OCI-LY1 (cell line): Measurements from ENCODE around the gene RTL10.

Source experiments
- H2AFZ ChIP-seq: fragments of 200-600 bp; sonication (generic), shearing (Covaris generic); 2 replicates; pipeline ENCODE4 v1.6.0; 2014; ENCODE audit warnings: antibody characterized with exemption, mild to moderate bottlenecking, low read length
- H3F3A ChIP-seq: fragments of 200-600 bp; sonication (generic), shearing (Covaris generic); 2 replicates; pipeline ENCODE4 v1.6.0; 2014; ENCODE audit warnings: mild to moderate bottlenecking, antibody characterized with exemption, low read length, moderate library complexity; ENCODE audit not compliant: insufficient read depth
- H3K27ac ChIP-seq: fragments of 200-600 bp; sonication (generic); 2 replicates; pipeline ENCODE4 v1.5.1; 2014; ENCODE audit warnings: low read length, mixed run types, mild to moderate bottlenecking, low read depth; ENCODE audit not compliant: poor library complexity, severe bottlenecking
- H3K27me3 ChIP-seq: fragments of 200-600 bp; sonication (generic); 2 replicates; pipeline ENCODE4 v1.6.0; 2014; ENCODE audit warnings: antibody characterized with exemption, mild to moderate bottlenecking, low read length, moderate library complexity; ENCODE audit not compliant: insufficient read depth
- H3K36me3 ChIP-seq: fragments of 200-600 bp; sonication (generic); 2 replicates; pipeline ENCODE4 v1.6.1; 2014; ENCODE audit warnings: mild to moderate bottlenecking, antibody characterized with exemption, low read length, moderate library complexity, mixed read lengths; ENCODE audit not compliant: insufficient read depth
- H3K4me1 ChIP-seq: fragments of 200-600 bp; sonication (generic); 2 replicates; pipeline ENCODE4 v1.5.1; 2014; ENCODE audit warnings: mild to moderate bottlenecking, low read length, moderate library complexity; ENCODE audit not compliant: insufficient read depth, severe bottlenecking
- H3K4me2 ChIP-seq: fragments of 200-600 bp; sonication (generic), shearing (Covaris generic); 2 replicates; pipeline ENCODE4 v1.6.1; 2014; ENCODE audit warnings: low read length
- H3K4me3 ChIP-seq: fragments of 200-600 bp; sonication (generic); 2 replicates; pipeline ENCODE4 v1.5.1; 2014; ENCODE audit warnings: low read length, low read depth, mild to moderate bottlenecking, mixed read lengths; ENCODE audit not compliant: poor library complexity, severe bottlenecking
- H3K79me2 ChIP-seq: fragments of 200-600 bp; shearing (Covaris generic); 2 replicates; pipeline ENCODE4 v1.6.1; 2016; ENCODE audit warnings: mixed run types, low read length, mixed read lengths; ENCODE audit not compliant: insufficient read depth
- H3K9ac ChIP-seq: fragments of 200-600 bp; sonication (generic), shearing (Covaris generic); 2 replicates; pipeline ENCODE4 v1.6.1; 2014; ENCODE audit warnings: mild to moderate bottlenecking, low read length, mixed read lengths
- H3K9me2 ChIP-seq: fragments of 200-600 bp; sonication (generic), shearing (Covaris generic); 2 replicates; pipeline ENCODE4 v1.6.1; 2014; ENCODE audit warnings: low read depth, mild to moderate bottlenecking, low read length, mixed read lengths
- H3K9me3 ChIP-seq: fragments of 200-600 bp; shearing (Covaris generic); 2 replicates; pipeline ENCODE4 v1.6.1; 2014; ENCODE audit warnings: low read length, mixed read lengths
- H4K20me1 ChIP-seq: fragments of 200-600 bp; sonication (generic), shearing (Covaris generic); 2 replicates; pipeline ENCODE4 v1.6.0; 2016; ENCODE audit warnings: mild to moderate bottlenecking, low read length; ENCODE audit not compliant: insufficient read depth
- CTCF ChIP-seq: fragments of 200-600 bp; sonication (generic), shearing (Covaris generic); IDR thresholded peaks from 2 replicates; pipeline ENCODE4 v1.5.1; 2017; ENCODE audit warnings: mild to moderate bottlenecking, antibody characterized with exemption, low read length, moderate library complexity, mixed read lengths
- EZH2 ChIP-seq: fragments of 200-600 bp; sonication (generic), shearing (Covaris generic); IDR thresholded peaks from 2 replicates; pipeline ENCODE4 v1.8.0; 2017; ENCODE audit warnings: borderline replicate concordance, mixed run types, mild to moderate bottlenecking, antibody characterized with exemption, low read length, moderate library complexity, mixed read lengths

RTL10 gene

GRCh38 chr22:19814428-19814827 lies 40.2 kb downstream of the RTL10 start:
- Histone ChIP-seq H3K27ac (no peak overlapping the region), H4K20me1 (no peaks in the 10 kb centered on the region), H3K4me2 (no peak overlapping the region), H3K27me3 (no peaks in the 10 kb centered on the region), H3K9me2 (no peaks in the 10 kb centered on the region), H3K9me3 (no peaks in the 10 kb centered on the region), H3K36me3 (no peaks in the 10 kb centered on the region), H2AFZ (no peak overlapping the region), H3F3A (no peaks in the 10 kb centered on the region), H3K4me3 (no peak overlapping the region), H3K9ac (no peak overlapping the region), H3K4me1 (peaks cover 24% of the 10 kb centered on the region), H3K79me2 (no peaks in the 10 kb centered on the region)
- TF ChIP-seq EZH2 (no peak), CTCF (no peak)

- peaks cover 16% of the 10 kb centered on the region for H3K4me1 ChIP-seq
- H3K27me3 ChIP-seq = no peaks in the 10 kb centered on the region
- H3K9ac ChIP-seq = no peak overlapping the region
- TF ChIP-seq CTCF = no peak
- TF ChIP-seq EZH2 = no peak
- H3K27ac ChIP-seq = no peak overlapping the region
- no peaks in the 10 kb centered on the region for H3K79me2 ChIP-seq
- no peaks in the 10 kb centered on the region for H4K20me1 ChIP-seq
- H2AFZ ChIP-seq = no peak overlapping the region
- H3K4me2 ChIP-seq = no peak overlapping the region
- no peaks in the 10 kb centered on the region for H3F3A ChIP-seq
- H3K36me3 ChIP-seq = no peaks in the 10 kb centered on the region
- H3K9me2 ChIP-seq = no peaks in the 10 kb centered on the region
- no peaks in the 10 kb centered on the region for H3K9me3 ChIP-seq
- H3K4me3 ChIP-seq = no peak overlapping the region
These were observed 41.8 kb downstream of the RTL10 start for GRCh38 chr22:19812910-19813309.

- no peak overlapping the region for H3K4me2 ChIP-seq
- H3F3A ChIP-seq = no peaks in the 10 kb centered on the region
- H3K9me3 ChIP-seq = no peaks in the 10 kb centered on the region
- peaks cover 8% of the 10 kb centered on the region for H3K4me1 ChIP-seq
- H3K9me2 ChIP-seq = no peaks in the 10 kb centered on the region
- TF ChIP-seq CTCF (no peak), EZH2 (no peak)
- H2AFZ ChIP-seq = no peak overlapping the region
- no peak overlapping the region for H3K4me3 ChIP-seq
- no peaks in the 10 kb centered on the region for H3K79me2 ChIP-seq
- H4K20me1 ChIP-seq = no peaks in the 10 kb centered on the region
- H3K9ac ChIP-seq = no peak overlapping the region
- H3K27ac ChIP-seq = no peak overlapping the region
- no peaks in the 10 kb centered on the region for H3K36me3 ChIP-seq
- no peaks in the 10 kb centered on the region for H3K27me3 ChIP-seq
These were observed 42.6 kb downstream of the RTL10 start for GRCh38 chr22:19811811-19812771.
